ENCODE measurements around the gene PIGH. TPM values are rescaled to one million over a fixed set of nuclear protein-coding genes. Genes with fewer than 3 reads are reported as not detected.

The PIGH gene
- total and polyA plus RNA-seq, 2 of the 13 experiments (the other 11 are each of a cell fraction or from before 2014, with no cell fraction given), result 30.0 to 43.5 TPM

DNA sequence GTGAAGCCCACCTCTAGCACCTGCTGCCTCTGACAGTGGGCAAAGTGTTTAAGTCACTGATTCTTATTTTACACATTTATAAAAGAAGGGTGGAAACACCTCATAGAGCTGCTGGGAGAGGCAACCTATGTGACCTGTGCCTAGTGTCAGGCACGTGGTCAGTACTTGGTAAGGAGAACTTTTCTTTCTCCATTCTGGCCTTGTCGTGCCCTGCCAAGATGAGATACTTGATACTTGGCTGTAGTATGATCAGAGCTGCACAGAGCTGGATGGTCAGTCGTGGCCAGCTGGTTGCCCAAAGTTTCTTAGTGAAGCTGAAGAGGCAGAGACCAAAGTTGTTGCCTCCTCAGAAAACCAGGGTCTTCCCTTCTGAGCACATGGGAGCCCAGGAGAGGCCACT lies 42.4 kb downstream of the PIGH start (continued):
- TF ChIP-seq, protein P1, sequence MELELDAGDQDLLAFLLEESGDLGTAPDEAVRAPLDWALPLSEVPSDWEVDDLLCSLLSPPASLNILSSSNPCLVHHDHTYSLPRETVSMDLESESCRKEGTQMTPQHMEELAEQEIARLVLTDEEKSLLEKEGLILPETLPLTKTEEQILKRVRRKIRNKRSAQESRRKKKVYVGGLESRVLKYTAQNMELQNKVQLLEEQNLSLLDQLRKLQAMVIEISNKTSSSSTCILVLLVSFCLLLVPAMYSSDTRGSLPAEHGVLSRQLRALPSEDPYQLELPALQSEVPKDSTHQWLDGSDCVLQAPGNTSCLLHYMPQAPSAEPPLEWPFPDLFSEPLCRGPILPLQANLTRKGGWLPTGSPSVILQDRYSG (CRISPR knock-in tag; IDR thresholded peaks at IDR 0.05), result no peak
- TF ChIP-seq, protein P2, sequence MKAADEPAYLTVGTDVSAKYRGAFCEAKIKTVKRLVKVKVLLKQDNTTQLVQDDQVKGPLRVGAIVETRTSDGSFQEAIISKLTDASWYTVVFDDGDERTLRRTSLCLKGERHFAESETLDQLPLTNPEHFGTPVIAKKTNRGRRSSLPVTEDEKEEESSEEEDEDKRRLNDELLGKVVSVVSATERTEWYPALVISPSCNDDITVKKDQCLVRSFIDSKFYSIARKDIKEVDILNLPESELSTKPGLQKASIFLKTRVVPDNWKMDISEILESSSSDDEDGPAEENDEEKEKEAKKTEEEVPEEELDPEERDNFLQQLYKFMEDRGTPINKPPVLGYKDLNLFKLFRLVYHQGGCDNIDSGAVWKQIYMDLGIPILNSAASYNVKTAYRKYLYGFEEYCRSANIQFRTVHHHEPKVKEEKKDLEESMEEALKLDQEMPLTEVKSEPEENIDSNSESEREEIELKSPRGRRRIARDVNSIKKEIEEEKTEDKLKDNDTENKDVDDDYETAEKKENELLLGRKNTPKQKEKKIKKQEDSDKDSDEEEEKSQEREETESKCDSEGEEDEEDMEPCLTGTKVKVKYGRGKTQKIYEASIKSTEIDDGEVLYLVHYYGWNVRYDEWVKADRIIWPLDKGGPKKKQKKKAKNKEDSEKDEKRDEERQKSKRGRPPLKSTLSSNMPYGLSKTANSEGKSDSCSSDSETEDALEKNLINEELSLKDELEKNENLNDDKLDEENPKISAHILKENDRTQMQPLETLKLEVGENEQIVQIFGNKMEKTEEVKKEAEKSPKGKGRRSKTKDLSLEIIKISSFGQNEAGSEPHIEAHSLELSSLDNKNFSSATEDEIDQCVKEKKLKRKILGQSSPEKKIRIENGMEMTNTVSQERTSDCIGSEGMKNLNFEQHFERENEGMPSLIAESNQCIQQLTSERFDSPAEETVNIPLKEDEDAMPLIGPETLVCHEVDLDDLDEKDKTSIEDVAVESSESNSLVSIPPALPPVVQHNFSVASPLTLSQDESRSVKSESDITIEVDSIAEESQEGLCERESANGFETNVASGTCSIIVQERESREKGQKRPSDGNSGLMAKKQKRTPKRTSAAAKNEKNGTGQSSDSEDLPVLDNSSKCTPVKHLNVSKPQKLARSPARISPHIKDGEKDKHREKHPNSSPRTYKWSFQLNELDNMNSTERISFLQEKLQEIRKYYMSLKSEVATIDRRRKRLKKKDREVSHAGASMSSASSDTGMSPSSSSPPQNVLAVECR (CRISPR knock-in tag; IDR thresholded peaks at IDR 0.05; ENCODE audit: borderline replicate concordance), result no peak
- TF ChIP-seq ZNF569 (CRISPR knock-in tag; IDR thresholded peaks at IDR 0.05; ENCODE audit: borderline replicate concordance) (no peak), FOXK1 (CRISPR knock-in tag; IDR thresholded peaks at IDR 0.05; ENCODE audit: borderline replicate concordance, low read depth) (no peak), ZNF207 (IDR thresholded peaks at IDR 0.05; ENCODE audit: borderline replicate concordance) (no peak), ZFP41 (CRISPR knock-in tag; IDR thresholded peaks at IDR 0.05; ENCODE audit: borderline replicate concordance) (no peak), PHF8 (CRISPR knock-in tag; IDR thresholded peaks at IDR 0.05) (no peak)
- TF ChIP-seq, protein P3, sequence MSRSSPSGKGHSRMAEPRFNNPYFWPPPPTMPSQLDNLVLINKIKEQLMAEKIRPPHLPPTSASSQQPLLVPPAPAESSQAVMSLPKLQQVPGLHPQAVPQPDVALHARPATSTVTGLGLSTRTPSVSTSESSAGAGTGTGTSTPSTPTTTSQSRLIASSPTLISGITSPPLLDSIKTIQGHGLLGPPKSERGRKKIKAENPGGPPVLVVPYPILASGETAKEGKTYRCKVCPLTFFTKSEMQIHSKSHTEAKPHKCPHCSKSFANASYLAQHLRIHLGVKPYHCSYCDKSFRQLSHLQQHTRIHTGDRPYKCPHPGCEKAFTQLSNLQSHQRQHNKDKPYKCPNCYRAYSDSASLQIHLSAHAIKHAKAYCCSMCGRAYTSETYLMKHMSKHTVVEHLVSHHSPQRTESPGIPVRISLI (CRISPR knock-in tag; IDR thresholded peaks at IDR 0.05; ENCODE audit: borderline replicate concordance), result no peak
- TF ChIP-seq, protein P4, sequence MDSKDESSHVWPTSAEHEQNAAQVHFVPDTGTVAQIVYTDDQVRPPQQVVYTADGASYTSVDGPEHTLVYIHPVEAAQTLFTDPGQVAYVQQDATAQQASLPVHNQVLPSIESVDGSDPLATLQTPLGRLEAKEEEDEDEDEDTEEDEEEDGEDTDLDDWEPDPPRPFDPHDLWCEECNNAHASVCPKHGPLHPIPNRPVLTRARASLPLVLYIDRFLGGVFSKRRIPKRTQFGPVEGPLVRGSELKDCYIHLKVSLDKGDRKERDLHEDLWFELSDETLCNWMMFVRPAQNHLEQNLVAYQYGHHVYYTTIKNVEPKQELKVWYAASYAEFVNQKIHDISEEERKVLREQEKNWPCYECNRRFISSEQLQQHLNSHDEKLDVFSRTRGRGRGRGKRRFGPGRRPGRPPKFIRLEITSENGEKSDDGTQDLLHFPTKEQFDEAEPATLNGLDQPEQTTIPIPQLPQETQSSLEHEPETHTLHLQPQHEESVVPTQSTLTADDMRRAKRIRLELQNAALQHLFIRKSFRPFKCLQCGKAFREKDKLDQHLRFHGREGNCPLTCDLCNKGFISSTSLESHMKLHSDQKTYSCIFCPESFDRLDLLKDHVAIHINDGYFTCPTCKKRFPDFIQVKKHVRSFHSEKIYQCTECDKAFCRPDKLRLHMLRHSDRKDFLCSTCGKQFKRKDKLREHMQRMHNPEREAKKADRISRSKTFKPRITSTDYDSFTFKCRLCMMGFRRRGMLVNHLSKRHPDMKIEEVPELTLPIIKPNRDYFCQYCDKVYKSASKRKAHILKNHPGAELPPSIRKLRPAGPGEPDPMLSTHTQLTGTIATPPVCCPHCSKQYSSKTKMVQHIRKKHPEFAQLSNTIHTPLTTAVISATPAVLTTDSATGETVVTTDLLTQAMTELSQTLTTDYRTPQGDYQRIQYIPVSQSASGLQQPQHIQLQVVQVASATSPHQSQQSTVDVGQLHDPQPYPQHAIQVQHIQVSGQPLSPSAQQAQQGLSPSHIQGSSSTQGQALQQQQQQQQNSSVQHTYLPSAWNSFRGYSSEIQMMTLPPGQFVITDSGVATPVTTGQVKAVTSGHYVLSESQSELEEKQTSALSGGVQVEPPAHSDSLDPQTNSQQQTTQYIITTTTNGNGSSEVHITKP (CRISPR knock-in tag; IDR thresholded peaks at IDR 0.05; ENCODE audit: low read depth), result no peak
- TF ChIP-seq, protein P5, sequence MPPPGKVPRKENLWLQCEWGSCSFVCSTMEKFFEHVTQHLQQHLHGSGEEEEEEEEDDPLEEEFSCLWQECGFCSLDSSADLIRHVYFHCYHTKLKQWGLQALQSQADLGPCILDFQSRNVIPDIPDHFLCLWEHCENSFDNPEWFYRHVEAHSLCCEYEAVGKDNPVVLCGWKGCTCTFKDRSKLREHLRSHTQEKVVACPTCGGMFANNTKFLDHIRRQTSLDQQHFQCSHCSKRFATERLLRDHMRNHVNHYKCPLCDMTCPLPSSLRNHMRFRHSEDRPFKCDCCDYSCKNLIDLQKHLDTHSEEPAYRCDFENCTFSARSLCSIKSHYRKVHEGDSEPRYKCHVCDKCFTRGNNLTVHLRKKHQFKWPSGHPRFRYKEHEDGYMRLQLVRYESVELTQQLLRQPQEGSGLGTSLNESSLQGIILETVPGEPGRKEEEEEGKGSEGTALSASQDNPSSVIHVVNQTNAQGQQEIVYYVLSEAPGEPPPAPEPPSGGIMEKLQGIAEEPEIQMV (CRISPR knock-in tag; IDR thresholded peaks at IDR 0.05; ENCODE audit: low read depth), result no peak

Measured in HepG2 (cell line).